Hepatocyte (in vitro differentiated cells): ENCODE measurements around the gene MTRFR. TPM values are rescaled to one million over a fixed set of nuclear protein-coding genes. Genes with fewer than 3 reads are reported as not detected.

Source experiments
- DNase-seq: peaks from one replicate; pipeline ENCODE4 v3.0.0-alpha.2; 2016; ENCODE audit warnings: low spot score
- H2AFZ ChIP-seq: fragments of 200-600 bp; sonication (generic); 2 replicates; pipeline ENCODE4 v1.6.0; 2016; ENCODE audit warnings: antibody characterized with exemption, mild to moderate bottlenecking
- H3K27ac ChIP-seq: fragments of 200-600 bp; sonication (generic); 2 replicates; pipeline ENCODE4 v1.5.1; 2016; ENCODE audit warnings: mild to moderate bottlenecking
- H3K27me3 ChIP-seq: fragments of 200-600 bp; sonication (generic); 2 replicates; pipeline ENCODE4 v1.6.1; 2016
- H3K36me3 ChIP-seq: fragments of 200-600 bp; sonication (generic); replicated peaks from 2 replicates; pipeline ENCODE4 v1.5.1; 2016; ENCODE audit warnings: low read depth; ENCODE audit not compliant: insufficient read depth
- H3K4me1 ChIP-seq: fragments of 200-600 bp; sonication (generic); 2 replicates; pipeline ENCODE4 v1.5.1; 2016; ENCODE audit warnings: mild to moderate bottlenecking, moderate library complexity; ENCODE audit not compliant: insufficient read depth
- H3K4me2 ChIP-seq: fragments of 200-600 bp; sonication (generic); 2 replicates; pipeline ENCODE4 v1.6.0; 2016
- H3K4me3 ChIP-seq: fragments of 200-600 bp; sonication (generic); 2 replicates; pipeline ENCODE4 v1.5.1; 2016; ENCODE audit warnings: mild to moderate bottlenecking
- H3K79me2 ChIP-seq: fragments of 200-600 bp; sonication (generic); 2 replicates; pipeline ENCODE4 v1.6.0; 2017; ENCODE audit warnings: mild to moderate bottlenecking
- H3K9me2 ChIP-seq: fragments of 200-600 bp; sonication (generic); replicated peaks from 2 replicates; pipeline ENCODE4 v1.6.0; 2017; ENCODE audit warnings: mild to moderate bottlenecking; ENCODE audit not compliant: insufficient read depth
- H3K9me3 ChIP-seq: fragments of 200-600 bp; sonication (generic); 2 replicates; pipeline ENCODE4 v1.5.1; 2016; ENCODE audit warnings: low read depth, mild to moderate bottlenecking
- H4K20me1 ChIP-seq: fragments of 200-600 bp; sonication (generic); 2 replicates; pipeline ENCODE4 v1.6.0; 2016; ENCODE audit warnings: mild to moderate bottlenecking; ENCODE audit not compliant: insufficient read depth, poor library complexity, severe bottlenecking
- EZH2 ChIP-seq: fragments of 200-600 bp; sonication (generic); IDR thresholded peaks from 2 replicates; pipeline ENCODE4 v1.6.1; 2016; ENCODE audit warnings: antibody characterized with exemption, mild to moderate bottlenecking, borderline replicate concordance
- EZH2phosphoT487 ChIP-seq: fragments of 200-600 bp; sonication (generic); IDR thresholded peaks from one replicate; pipeline ENCODE4 v1.6.1; 2018; ENCODE audit warnings: antibody characterized with exemption, mild to moderate bottlenecking, low read depth, moderate library complexity; ENCODE audit not compliant: unreplicated experiment, severe bottlenecking
- WGBS: methylation state at CpG from one replicate; pipeline ENCODE4 v1.1.6; 2016; ENCODE audit warnings: low lambda C conversion rate; ENCODE audit errors: missing lambda C conversion rate; 5-methylcytosine and 5-hydroxymethylcytosine counted together
- polyA plus RNA-seq: library from polyadenylated mRNA; unstranded; fragments of >200 nt; fragmentation: Nextera tagmentation; extraction: Ambion mirVana; gene quantifications from 2 replicates; pipeline ENCODE4 v1.2.1, GENCODE V29; 2016
- total RNA-seq: library from RNA; depleted of rRNA; stranded (reverse); fragments of >200 nt; gene quantifications from 2 replicates; pipeline ENCODE4 v1.2.3, GENCODE V29; 2014
- TF ChIP-seq, protein P1 (sequence below): fragments of 200-600 bp; sonication (generic); IDR thresholded peaks from 2 replicates; pipeline ENCODE4 v1.5.1; 2016; ENCODE audit warnings: antibody characterized with exemption, mild to moderate bottlenecking; ENCODE audit not compliant: poor library complexity

MTRFR gene
- total and polyA plus RNA-seq, 2 experiments from 2014 or later, result 13.3 to 13.8 TPM

DNA sequence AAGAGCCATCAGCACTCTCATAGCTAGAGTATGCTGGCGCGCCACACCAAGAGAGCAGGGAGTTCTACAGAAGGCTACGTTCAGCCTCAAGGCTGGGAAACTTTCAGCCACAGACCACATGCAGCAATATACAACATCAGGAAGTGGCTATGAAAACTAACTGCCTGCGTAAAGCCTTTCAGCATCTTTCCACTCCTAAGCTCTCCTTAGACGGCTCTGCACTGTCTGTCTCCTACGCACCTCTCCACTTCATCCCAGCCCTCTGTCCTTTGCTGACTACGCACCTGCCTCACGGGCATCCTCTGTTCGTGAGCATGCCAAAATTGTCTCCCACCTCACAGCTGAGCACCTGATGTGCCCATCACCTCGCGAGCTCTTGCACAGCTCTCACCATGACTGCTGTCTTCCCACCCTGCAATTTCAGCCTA lies 10.0 kb upstream of the MTRFR start:
- H3K27ac ChIP-seq, result no peak overlapping the region
- no peak overlapping the region for H3K4me2 ChIP-seq
- H3K9me2 ChIP-seq, result no peaks in the 10 kb centered on the region
- H3K79me2 ChIP-seq, result no peaks in the 10 kb centered on the region
- TF ChIP-seq, protein P1, sequence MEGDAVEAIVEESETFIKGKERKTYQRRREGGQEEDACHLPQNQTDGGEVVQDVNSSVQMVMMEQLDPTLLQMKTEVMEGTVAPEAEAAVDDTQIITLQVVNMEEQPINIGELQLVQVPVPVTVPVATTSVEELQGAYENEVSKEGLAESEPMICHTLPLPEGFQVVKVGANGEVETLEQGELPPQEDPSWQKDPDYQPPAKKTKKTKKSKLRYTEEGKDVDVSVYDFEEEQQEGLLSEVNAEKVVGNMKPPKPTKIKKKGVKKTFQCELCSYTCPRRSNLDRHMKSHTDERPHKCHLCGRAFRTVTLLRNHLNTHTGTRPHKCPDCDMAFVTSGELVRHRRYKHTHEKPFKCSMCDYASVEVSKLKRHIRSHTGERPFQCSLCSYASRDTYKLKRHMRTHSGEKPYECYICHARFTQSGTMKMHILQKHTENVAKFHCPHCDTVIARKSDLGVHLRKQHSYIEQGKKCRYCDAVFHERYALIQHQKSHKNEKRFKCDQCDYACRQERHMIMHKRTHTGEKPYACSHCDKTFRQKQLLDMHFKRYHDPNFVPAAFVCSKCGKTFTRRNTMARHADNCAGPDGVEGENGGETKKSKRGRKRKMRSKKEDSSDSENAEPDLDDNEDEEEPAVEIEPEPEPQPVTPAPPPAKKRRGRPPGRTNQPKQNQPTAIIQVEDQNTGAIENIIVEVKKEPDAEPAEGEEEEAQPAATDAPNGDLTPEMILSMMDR, result no peak
- TF ChIP-seq EZH2 (no peak), EZH2phosphoT487 (no peak)
- H3K9me3 ChIP-seq, result no peaks in the 10 kb centered on the region
- H3K4me3 ChIP-seq, result no peak overlapping the region
- H3K4me1 ChIP-seq, result no peaks in the 10 kb centered on the region
- H4K20me1 ChIP-seq, result no peaks in the 10 kb centered on the region
- no peak for DNase-seq
- H3K36me3 ChIP-seq, result no peaks in the 10 kb centered on the region
- WGBS, result 98% methylated on average over 11 of the region's 11 CpGs
- no peaks in the 10 kb centered on the region for H3K27me3 ChIP-seq
- no peak overlapping the region for H2AFZ ChIP-seq

DNA sequence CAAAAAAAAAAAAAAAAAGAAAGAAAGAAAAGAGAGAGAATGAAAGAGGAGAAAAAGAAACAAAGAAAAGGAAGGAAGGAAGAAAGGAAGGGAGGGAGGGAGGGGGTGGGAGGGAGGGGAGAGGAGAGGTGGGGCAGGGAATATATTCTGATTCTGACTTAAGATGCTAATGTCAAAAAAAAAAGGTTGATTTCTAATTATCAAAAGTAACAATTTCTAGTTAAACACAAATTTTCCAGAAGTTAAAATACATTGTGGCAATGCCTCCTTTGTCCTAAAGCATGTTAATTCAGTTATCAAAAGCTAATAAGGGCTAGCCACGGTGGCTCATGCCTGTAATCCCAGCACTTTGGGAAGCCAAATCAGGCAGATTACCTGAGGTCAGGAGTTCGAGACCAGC lies 7.8 kb upstream of the MTRFR start:
- Histone ChIP-seq H3K4me1 (no peaks in the 10 kb centered on the region), H3K27me3 (no peaks in the 10 kb centered on the region), H3K79me2 (peaks cover 14% of the 10 kb centered on the region), H3K27ac (no peak overlapping the region), H4K20me1 (no peaks in the 10 kb centered on the region), H3K9me3 (no peaks in the 10 kb centered on the region), H3K4me3 (no peak overlapping the region), H2AFZ (no peak overlapping the region), H3K4me2 (no peak overlapping the region), H3K9me2 (no peaks in the 10 kb centered on the region), H3K36me3 (no peaks in the 10 kb centered on the region)
- WGBS, result 89% methylated on average over 2 of the region's 2 CpGs
- TF ChIP-seq EZH2, result no peak
- TF ChIP-seq, protein P1, result no peak
- TF ChIP-seq EZH2phosphoT487, result no peak
- DNase-seq, result no peak

DNA sequence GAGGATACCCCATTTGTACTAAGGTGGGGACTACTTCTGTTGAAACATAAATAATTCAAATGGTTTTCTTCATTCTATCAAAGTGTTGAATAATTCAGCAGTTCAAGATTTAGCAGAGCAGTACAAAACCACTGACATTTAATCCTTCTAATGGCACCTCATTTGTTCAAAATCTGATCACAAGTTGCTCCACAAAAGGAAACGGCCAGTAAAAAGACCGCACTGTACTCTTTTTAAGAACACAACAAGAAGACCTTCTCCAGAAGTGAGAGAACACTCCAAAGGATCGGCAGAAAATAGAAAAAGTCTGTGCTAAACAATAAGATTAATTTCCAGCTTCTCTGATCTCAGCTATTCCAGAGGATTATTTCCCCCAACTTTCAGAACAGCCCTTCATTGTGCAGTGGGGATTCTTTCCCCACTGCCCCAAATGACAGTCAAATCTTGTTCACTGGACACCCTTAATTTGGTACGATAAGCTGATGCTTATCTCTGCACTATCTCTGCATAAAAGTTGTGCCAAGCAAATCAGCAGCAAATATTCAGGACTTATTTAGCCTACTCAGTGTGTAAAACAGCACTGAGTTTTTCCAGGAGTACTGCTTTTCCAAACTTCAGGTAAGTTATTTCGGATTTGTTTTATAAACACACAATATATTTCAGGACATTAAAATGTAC lies 5.5 kb upstream of the MTRFR start:
- no peak for TF ChIP-seq EZH2
- no peaks in the 10 kb centered on the region for H4K20me1 ChIP-seq
- peaks cover 31% of the 10 kb centered on the region for H3K79me2 ChIP-seq

DNA sequence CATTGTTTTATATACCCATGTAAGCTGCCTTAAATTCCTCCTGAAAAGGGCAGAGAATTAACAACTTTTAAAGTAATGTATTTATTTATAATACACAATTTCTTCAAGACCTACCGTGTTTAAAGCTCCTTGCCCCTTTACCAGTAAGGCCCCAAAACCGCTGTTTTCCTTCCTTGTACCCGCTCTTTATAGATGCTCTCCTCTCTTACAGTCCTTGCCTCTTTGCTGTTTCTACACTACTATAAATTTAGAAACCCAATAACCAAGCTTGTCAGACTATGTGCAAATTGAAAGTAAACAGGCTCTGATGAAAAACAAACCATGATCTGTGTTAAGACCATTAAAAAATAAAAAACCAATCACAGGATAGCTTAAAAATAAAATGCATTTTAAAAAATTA lies 4.2 kb upstream of the MTRFR start:
- H3K27ac ChIP-seq, result no peak overlapping the region
- no peak overlapping the region for H3K4me3 ChIP-seq
- no peak overlapping the region for H3K4me2 ChIP-seq
- H3K27me3 ChIP-seq, result no peaks in the 10 kb centered on the region
- H2AFZ ChIP-seq, result no peak overlapping the region
- WGBS, result 94% methylated on average over 3 of the region's 3 CpGs
- TF ChIP-seq EZH2phosphoT487 (no peak), EZH2 (no peak)
- TF ChIP-seq, protein P1, result no peak
- no peak for DNase-seq
- H3K9me2 ChIP-seq, result no peaks in the 10 kb centered on the region
- H3K36me3 ChIP-seq, result no peaks in the 10 kb centered on the region
- H3K4me1 ChIP-seq, result peaks cover 5% of the 10 kb centered on the region
- H3K79me2 ChIP-seq, result peaks cover 36% of the 10 kb centered on the region
- no peaks in the 10 kb centered on the region for H4K20me1 ChIP-seq
- no peaks in the 10 kb centered on the region for H3K9me3 ChIP-seq

More for the DNA sequence above, 5.5 kb upstream of the MTRFR start:
- Histone ChIP-seq H3K4me3 (no peak overlapping the region), H3K27me3 (no peaks in the 10 kb centered on the region), H3K36me3 (no peaks in the 10 kb centered on the region), H3K9me2 (no peaks in the 10 kb centered on the region), H3K27ac (no peak overlapping the region), H2AFZ (no peak overlapping the region), H3K4me1 (peaks cover 5% of the 10 kb centered on the region), H3K9me3 (no peaks in the 10 kb centered on the region), H3K4me2 (no peak overlapping the region)
- WGBS, result 72% methylated on average over 5 of the region's 5 CpGs
- no peak for DNase-seq
